Measurements from ENCODE around the gene FAM20C. TPM values are rescaled to one million over a fixed set of nuclear protein-coding genes. Genes with fewer than 3 reads are reported as not detected.
"Not testable (repeated sequence)": the region's sequence is repeated elsewhere in the genome, so short reads cannot be mapped to it uniquely, and the experiment has no call there.

The FAM20C gene
- total and polyA plus RNA-seq, 4 donors: 11.3 to 104 (median 57.5) TPM

DNA sequence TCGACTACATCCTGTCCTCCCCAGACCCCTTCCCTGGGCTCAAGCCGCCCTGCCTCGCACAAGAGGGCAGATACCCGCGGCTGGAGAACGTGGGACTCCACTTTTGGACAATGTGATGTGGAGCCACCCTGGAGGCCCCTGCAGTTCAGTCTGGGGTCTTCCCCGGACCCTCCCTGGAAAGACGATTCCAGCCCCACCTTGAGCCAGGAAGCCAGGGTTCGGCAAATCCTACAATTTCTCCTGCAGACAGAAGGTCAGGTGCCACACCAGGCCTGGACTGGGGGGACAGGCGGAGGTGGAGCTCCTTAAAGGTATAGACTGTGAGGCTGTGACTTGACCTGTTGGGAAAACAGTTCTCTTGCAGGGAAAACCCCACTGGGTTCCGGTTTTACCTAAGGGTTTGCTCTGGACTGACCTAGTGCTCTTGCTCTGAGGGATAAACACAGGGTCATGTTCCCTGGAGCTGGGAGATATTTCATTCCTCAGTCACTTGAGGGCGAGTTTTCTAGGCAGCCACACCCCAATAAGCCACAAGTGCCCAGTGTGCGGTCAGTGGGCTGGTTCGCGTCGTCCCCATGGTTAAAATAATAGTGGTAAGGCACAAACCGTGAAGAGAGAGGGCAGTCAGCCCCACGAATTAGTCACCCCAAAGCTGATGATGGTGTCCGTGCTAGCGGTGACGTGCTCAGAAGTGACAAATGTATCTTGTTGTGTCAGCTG lies 99.2 kb downstream of the FAM20C start:
- no peaks in the 10 kb centered on the region for H3K36me3 ChIP-seq (ENCODE audit: control insufficient read depth in 1 of 2, insufficient read depth in 2 of 2, low read length in 1 of 2)
- ATAC-seq (ENCODE audit: low FRiP score): no peak
- 63 to 67% methylated on average over 21 of the region's 21 CpGs for WGBS, 2 donors
- H3K9me3 ChIP-seq (ENCODE audit: control insufficient read depth, low read length): no peaks in the 10 kb centered on the region
- no peaks in the 10 kb centered on the region for H3K4me1 ChIP-seq (ENCODE audit: control insufficient read depth in 1 of 2, insufficient read depth in 2 of 2, low read length in 2 of 2)
- no peak for DNase-seq
- no peak overlapping the region for H3K27ac ChIP-seq (ENCODE audit: low read depth in 1 of 2, low read length in 2 of 2)
- H3K27me3 ChIP-seq (ENCODE audit: control insufficient read depth in 1 of 2, insufficient read depth in 2 of 2, low read length in 1 of 2): no peaks in the 10 kb centered on the region
- intact Hi-C loops (cut with DNase I): no loop called here
- H3K4me3 ChIP-seq (ENCODE audit: low read length in 2 of 2): no peak overlapping the region

DNA sequence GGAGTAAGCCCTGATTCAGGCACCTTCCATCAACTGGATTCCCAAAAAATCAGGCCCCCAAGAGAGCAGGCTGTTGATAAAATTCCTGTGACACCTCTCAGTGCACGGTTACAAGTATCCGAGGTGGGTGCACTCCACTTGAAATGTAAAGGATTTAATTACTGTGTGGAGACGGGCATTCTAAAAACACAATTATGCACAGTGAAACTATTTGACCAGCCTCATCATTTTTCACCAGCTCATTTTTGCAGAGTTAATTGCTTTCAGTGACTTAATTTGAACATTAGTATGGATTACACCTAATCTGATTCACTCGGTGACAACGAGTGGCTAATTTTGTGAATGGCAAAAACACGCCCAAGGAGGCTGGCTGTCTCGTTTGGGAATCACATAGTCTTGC lies 99.9 kb downstream of the FAM20C start:
- H3K27me3 ChIP-seq (ENCODE audit: control insufficient read depth in 1 of 2, insufficient read depth in 2 of 2, low read length in 1 of 2): no peaks in the 10 kb centered on the region
- no peak for DNase-seq
- H3K36me3 ChIP-seq (ENCODE audit: control insufficient read depth in 1 of 2, insufficient read depth in 2 of 2, low read length in 1 of 2): no peaks in the 10 kb centered on the region
- no peak overlapping the region for H3K27ac ChIP-seq (ENCODE audit: low read depth in 1 of 2, low read length in 2 of 2)
- no peak overlapping the region for H3K4me3 ChIP-seq (ENCODE audit: low read length in 2 of 2)
- no peaks in the 10 kb centered on the region for H3K9me3 ChIP-seq (ENCODE audit: control insufficient read depth, low read length)
- 78 to 81% methylated on average over 7 of the region's 7 CpGs for WGBS, 2 donors
- no peaks in the 10 kb centered on the region for H3K4me1 ChIP-seq (ENCODE audit: control insufficient read depth in 1 of 2, insufficient read depth in 2 of 2, low read length in 2 of 2)
- intact Hi-C loops (cut with DNase I): no loop called here
- no peak for ATAC-seq (ENCODE audit: low FRiP score)

DNA sequence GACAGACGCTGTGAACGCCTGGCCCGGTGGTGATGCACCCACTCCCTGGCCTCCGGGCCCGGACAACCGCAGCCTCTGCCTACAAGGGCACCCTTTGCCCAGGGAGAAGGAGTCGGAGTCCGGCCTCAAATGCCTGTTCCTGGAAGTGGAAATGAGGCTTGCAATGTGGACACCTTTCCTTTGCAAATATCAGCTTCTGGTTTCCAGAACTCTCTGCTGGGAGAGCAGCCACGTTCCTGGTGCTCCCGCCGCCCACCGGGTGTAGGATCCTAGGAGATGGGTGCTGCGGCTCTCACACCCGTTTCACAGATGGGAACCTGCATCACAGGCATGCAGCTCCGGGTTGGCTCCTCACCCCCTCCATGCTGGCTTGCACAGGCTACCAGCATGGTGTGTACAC lies 100.5 kb downstream of the FAM20C start:
- WGBS, 2 donors: 84 to 87% methylated on average over 15 of the region's 15 CpGs
- Histone ChIP-seq H3K4me1 (ENCODE audit: control insufficient read depth in 1 of 2, insufficient read depth in 2 of 2, low read length in 2 of 2) (no peaks in the 10 kb centered on the region), H3K9me3 (ENCODE audit: control insufficient read depth, low read length) (no peaks in the 10 kb centered on the region), H3K27me3 (ENCODE audit: control insufficient read depth in 1 of 2, insufficient read depth in 2 of 2, low read length in 1 of 2) (no peaks in the 10 kb centered on the region), H3K4me3 (ENCODE audit: low read length in 2 of 2) (no peak overlapping the region), H3K36me3 (ENCODE audit: control insufficient read depth in 1 of 2, insufficient read depth in 2 of 2, low read length in 1 of 2) (no peaks in the 10 kb centered on the region), H3K27ac (ENCODE audit: low read depth in 1 of 2, low read length in 2 of 2) (no peak overlapping the region)
- DNase-seq (peak in 1 of 2 donors; percentile 64), ATAC-seq (ENCODE audit: low FRiP score) (no peak)
- intact Hi-C loops (cut with DNase I): no loop called here

DNA sequence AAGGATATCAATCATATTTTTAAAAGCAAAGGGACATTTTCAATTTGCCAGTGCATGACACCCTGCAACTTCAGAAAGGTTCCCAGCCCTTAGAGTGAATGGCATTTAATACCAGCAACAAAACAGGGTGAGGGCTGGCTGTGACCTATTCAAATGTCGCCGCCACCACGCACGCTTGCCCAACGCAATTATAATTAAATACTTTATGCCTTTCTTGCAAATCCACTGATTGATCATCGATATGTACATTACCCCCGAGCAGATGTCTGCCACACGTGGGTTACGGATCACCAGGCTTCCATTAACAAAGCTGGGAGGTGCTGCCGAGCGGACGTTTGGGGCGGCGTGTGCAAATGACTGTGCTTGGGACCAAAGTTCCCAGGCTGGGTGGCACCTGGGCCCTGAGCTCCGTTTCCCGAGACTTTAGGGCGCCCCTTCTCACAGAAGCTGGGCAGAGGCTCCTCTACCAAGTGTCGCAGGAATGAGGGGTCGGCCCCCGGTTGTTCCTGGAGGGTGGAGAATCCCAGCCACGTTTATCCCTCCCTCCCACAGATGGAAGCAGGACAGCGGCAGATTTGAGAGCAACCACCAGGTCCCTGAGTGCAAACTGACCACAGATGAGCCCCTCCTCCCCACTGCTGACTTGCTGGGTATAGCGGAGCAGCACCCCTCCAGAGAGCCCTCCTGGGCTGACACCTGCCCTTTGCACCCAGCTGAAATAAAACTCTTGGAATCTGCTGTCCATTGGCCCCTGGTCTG lies 101.5 kb downstream of the FAM20C start:
- 81 to 89% methylated on average over 23 of the region's 23 CpGs for WGBS, 2 donors
- H3K27me3 ChIP-seq (ENCODE audit: control insufficient read depth in 1 of 2, insufficient read depth in 2 of 2, low read length in 1 of 2): no peaks in the 10 kb centered on the region
- no peaks in the 10 kb centered on the region for H3K4me1 ChIP-seq (ENCODE audit: control insufficient read depth in 1 of 2, insufficient read depth in 2 of 2, low read length in 2 of 2)
- ATAC-seq (ENCODE audit: low FRiP score): no peak
- DNase-seq: no peak
- intact Hi-C loops (cut with DNase I): no loop called here
- H3K27ac ChIP-seq (ENCODE audit: low read depth in 1 of 2, low read length in 2 of 2): no peak overlapping the region
- H3K9me3 ChIP-seq (ENCODE audit: control insufficient read depth, low read length): no peaks in the 10 kb centered on the region
- no peak overlapping the region for H3K4me3 ChIP-seq (ENCODE audit: low read length in 2 of 2)
- H3K36me3 ChIP-seq (ENCODE audit: control insufficient read depth in 1 of 2, insufficient read depth in 2 of 2, low read length in 1 of 2): no peaks in the 10 kb centered on the region

DNA sequence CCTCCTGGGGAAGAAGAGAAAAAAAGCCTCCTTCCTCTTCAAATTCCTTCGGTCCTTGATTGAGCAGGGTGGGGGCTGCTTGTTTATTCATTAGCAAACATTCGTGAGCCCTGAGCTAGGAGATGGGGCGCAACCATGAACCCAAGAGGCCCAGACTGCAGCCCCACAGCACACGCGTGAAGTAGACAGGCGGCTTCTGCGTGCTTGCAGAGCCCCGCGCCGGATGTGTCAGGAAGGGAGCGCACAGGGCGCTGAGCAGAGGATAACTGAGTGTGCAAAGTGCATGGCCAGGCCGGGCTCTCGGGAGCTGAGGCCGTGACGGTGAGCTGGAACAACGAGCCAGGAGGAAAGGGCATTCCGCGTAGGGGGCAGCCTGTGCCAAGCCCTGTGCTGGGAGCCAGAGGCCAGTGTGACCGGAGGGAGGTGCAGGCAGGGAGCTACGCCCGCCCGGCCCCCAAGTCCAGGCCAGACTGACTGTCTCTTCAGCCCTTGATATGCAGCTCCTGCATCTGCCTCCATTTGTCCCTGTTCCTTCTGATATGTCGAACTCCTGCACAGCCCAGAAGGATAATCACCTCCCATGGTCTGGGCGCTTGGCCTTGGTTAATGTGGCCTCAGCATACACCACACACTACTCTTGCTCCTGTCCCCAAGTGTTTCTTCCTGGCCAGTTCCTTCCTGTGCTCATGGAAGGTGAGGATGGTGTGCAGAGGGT lies 102.2 kb downstream of the FAM20C start:
- H3K27ac ChIP-seq (ENCODE audit: low read depth in 1 of 2, low read length in 2 of 2): no peak overlapping the region
- no peak overlapping the region for H3K4me3 ChIP-seq (ENCODE audit: low read length in 2 of 2)
- no peaks in the 10 kb centered on the region for H3K9me3 ChIP-seq (ENCODE audit: control insufficient read depth, low read length)
- peak in 1 of 2 donors; percentile 59 for DNase-seq
- H3K36me3 ChIP-seq (ENCODE audit: control insufficient read depth in 1 of 2, insufficient read depth in 2 of 2, low read length in 1 of 2): no peaks in the 10 kb centered on the region
- H3K4me1 ChIP-seq (ENCODE audit: control insufficient read depth in 1 of 2, insufficient read depth in 2 of 2, low read length in 2 of 2): no peaks in the 10 kb centered on the region
- ATAC-seq (ENCODE audit: low FRiP score): no peak
- 87 to 89% methylated on average over 25 of the region's 25 CpGs for WGBS, 2 donors
- intact Hi-C loops (cut with DNase I): no loop called here
- no peaks in the 10 kb centered on the region for H3K27me3 ChIP-seq (ENCODE audit: control insufficient read depth in 1 of 2, insufficient read depth in 2 of 2, low read length in 1 of 2)

DNA sequence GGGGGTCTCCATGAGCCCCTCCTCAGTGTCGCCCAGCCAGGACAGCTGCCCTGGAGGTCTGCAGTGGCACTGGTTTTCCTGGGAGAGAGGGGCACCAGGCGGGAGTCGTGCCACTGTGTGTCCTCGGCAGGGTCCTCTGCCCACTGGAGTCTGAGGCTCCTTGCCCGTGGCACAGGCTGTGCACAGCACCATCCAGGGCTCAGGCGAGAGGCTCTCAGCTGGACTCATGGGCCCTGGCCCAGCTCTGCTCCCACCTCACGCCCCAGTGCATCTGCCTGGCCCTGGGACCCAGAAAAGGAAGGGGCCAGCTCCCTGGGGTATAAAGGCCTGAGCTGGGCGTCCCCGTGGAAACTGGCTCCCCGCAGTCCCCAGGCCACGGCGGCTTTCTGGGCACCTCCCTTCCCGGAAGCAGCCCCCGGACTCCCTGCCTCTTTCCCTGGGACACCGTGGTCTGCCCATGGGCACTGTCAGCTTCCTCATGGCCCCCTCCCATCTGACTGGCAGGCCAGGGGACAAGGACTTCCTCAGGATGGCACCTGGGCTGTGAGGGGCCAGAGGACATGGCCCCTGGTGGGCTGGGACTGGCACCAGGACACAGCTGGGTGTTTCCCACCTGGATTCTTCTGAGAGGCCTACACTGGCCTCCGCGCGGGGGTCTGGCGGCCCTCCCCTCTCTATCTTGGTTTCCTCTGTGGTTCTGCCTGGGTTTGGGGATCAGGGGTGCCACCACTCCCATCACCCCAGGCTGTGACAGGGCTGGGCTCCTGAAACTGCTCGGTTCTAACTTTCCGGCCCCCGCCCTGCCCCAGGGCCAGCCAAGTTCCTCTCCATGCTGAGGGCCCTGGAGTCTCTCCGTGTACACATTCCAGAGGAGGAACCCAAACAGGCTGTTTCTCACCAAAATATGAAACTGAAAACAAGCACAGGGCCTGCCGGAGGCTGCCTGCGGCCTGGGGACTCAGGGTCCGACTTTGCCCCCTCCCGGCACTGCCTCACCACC lies 103.1 kb downstream of the FAM20C start:
- ATAC-seq (ENCODE audit: low FRiP score): peak; percentile 11
- 79 to 80% methylated on average over 26 to 27 of the region's 27 CpGs for WGBS, 2 donors
- Histone ChIP-seq H3K27me3 (ENCODE audit: control insufficient read depth in 1 of 2, insufficient read depth in 2 of 2, low read length in 1 of 2) (no peaks in the 10 kb centered on the region), H3K4me3 (ENCODE audit: low read length in 2 of 2) (no peak overlapping the region), H3K4me1 (ENCODE audit: control insufficient read depth in 1 of 2, insufficient read depth in 2 of 2, low read length in 2 of 2) (no peaks in the 10 kb centered on the region), H3K27ac (ENCODE audit: low read depth in 1 of 2, low read length in 2 of 2) (no peak overlapping the region), H3K9me3 (ENCODE audit: control insufficient read depth, low read length) (no peaks in the 10 kb centered on the region), H3K36me3 (ENCODE audit: control insufficient read depth in 1 of 2, insufficient read depth in 2 of 2, low read length in 1 of 2) (no peaks in the 10 kb centered on the region)
- intact Hi-C loops (cut with DNase I): no loop called here
- no peak for DNase-seq

DNA sequence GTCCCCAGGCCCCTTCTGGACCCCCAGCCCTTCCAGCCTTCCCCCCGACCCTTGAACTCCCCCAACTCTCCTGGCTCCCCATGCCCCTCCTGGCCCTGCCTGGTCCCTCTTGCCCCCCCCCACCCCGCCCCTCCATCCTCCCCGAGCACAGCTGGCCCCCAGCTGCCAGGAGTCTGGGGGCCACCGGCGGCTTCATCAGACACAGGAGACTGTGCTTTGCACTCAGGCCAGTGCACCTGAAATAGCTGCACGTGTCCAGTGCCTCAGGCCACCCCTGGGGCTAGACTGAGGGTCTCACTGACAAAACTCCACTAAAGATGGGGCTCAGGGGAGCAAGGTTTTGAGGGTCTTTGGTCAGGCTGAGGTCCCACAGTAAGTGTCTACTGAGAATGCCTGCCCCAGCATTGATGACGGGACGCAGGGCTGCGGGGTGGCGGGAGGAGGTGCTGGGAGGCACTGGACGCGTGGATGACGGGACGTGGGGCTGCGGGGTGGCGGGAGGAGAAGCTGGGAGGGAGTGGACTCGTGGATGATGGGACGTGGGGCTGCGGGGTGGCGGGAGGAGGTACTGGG lies 104.1 kb downstream of the FAM20C start:
- H3K36me3 ChIP-seq (ENCODE audit: control insufficient read depth in 1 of 2, insufficient read depth in 2 of 2, low read length in 1 of 2): no peaks in the 10 kb centered on the region
- ATAC-seq (ENCODE audit: low FRiP score) (no peak), DNase-seq (no peak)
- no peak overlapping the region for H3K4me3 ChIP-seq (ENCODE audit: low read length in 2 of 2)
- WGBS, 2 donors: 91 to 93% methylated on average over 15 to 20 of the region's 20 CpGs
- intact Hi-C loops (cut with DNase I): no loop called here
- H3K4me1 ChIP-seq (ENCODE audit: control insufficient read depth in 1 of 2, insufficient read depth in 2 of 2, low read length in 2 of 2): no peaks in the 10 kb centered on the region
- no peaks in the 10 kb centered on the region for H3K27me3 ChIP-seq (ENCODE audit: control insufficient read depth in 1 of 2, insufficient read depth in 2 of 2, low read length in 1 of 2)
- no peaks in the 10 kb centered on the region for H3K9me3 ChIP-seq (ENCODE audit: control insufficient read depth, low read length)
- no peak overlapping the region for H3K27ac ChIP-seq (ENCODE audit: low read depth in 1 of 2, low read length in 2 of 2)

DNA sequence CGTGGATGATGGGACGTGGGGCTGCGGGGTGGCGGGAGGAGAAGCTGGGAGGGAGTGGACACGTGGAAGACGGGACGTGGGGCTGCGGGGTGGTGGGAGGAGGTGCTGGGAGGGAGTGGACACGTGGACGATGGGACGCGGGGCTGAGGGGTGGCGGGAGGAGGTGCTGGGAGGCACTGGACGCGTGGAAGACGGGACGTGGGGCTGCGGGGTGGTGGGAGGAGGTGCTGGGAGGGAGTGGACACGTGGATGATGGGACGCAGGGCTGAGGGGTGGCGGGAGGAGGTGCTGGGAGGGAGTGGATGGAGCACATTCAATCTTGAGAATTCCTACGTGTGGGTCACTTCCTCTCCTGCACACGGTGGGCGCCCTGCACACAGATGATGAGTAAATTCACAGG lies 104.8 kb downstream of the FAM20C start:
- H3K27me3 ChIP-seq (ENCODE audit: control insufficient read depth in 1 of 2, insufficient read depth in 2 of 2, low read length in 1 of 2); H3K4me3 ChIP-seq (ENCODE audit: low read length in 2 of 2); H3K27ac ChIP-seq (ENCODE audit: low read depth in 1 of 2, low read length in 2 of 2); H3K4me1 ChIP-seq (ENCODE audit: control insufficient read depth in 1 of 2, insufficient read depth in 2 of 2, low read length in 2 of 2); intact Hi-C loops (cut with DNase I); H3K36me3 ChIP-seq (ENCODE audit: control insufficient read depth in 1 of 2, insufficient read depth in 2 of 2, low read length in 1 of 2); H3K9me3 ChIP-seq (ENCODE audit: control insufficient read depth, low read length); DNase-seq; ATAC-seq (ENCODE audit: low FRiP score): not testable (repeated sequence)
- WGBS, 2 donors: 84 to 85% methylated on average over 6 to 24 of the region's 24 CpGs

All from aorta (tissue), 5 donors.